GM12873 (cell line): ENCODE data around the gene GABRG3.

Experiments
- TF ChIP-seq, protein P1 (sequence below): IDR thresholded peaks from 2 replicates; pipeline ENCODE4 v1.5.1; 2012; ENCODE audit warnings: low read depth, mild to moderate bottlenecking, moderate library complexity, low read length, control low read depth; ENCODE audit not compliant: insufficient read depth; ENCODE audit errors: missing control alignments

GABRG3 gene

DNA sequence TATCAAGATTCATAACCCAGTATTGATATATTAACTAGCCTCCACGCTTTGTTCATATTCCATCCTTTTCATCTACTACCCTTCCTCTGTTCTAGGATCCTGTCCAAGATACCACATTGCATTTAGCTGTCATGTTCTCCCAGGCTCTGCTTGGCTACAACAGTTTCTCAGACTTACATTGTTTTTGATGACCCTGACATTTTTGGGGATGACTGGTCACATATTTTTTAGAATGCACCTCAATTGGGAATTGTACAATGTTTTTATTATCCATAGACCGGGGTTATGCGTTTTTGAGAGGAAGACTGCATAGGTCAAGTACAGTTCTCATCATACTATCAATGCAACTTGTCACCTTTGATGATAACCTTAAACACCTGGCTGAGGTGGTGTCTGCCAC lies 421.2 kb downstream of the GABRG3 start:
- TF ChIP-seq, protein P1, sequence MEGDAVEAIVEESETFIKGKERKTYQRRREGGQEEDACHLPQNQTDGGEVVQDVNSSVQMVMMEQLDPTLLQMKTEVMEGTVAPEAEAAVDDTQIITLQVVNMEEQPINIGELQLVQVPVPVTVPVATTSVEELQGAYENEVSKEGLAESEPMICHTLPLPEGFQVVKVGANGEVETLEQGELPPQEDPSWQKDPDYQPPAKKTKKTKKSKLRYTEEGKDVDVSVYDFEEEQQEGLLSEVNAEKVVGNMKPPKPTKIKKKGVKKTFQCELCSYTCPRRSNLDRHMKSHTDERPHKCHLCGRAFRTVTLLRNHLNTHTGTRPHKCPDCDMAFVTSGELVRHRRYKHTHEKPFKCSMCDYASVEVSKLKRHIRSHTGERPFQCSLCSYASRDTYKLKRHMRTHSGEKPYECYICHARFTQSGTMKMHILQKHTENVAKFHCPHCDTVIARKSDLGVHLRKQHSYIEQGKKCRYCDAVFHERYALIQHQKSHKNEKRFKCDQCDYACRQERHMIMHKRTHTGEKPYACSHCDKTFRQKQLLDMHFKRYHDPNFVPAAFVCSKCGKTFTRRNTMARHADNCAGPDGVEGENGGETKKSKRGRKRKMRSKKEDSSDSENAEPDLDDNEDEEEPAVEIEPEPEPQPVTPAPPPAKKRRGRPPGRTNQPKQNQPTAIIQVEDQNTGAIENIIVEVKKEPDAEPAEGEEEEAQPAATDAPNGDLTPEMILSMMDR, result no peak

DNA sequence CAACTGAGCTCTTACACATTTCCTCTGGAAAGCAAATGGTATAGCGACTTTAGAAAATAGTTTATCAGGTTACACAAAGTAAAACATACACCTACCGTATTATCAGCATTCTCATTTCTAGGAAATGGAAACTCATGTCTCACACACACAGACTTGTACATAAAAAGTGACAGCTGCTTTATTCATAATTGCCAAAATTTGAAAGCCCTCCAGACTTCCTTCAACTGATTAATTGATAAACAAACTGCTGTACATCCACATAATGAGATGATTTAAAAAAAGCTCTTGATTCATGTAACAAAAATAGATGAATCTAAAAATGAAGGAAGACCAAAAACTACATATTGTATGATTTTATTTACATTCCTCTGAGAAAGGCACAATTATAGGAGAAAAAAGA lies 425.5 kb downstream of the GABRG3 start:
- TF ChIP-seq, protein P1, result no peak

DNA sequence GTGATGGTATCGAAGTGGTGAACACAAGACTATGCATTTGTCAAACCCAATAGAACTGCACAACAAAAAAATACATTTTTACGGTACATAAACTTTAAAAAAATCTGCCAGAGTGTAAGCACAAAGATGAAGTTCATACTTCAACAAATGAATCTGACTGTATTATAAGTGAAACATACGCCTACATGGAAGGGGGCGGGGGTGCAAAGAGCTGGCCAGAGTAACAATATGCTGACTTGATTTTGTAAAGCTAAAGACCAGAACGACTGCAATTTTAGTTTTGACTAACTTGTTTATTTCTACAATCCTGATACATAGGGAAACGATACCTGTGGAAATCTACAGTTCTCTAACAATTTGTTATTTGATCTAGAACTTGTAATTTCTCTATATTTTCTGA lies 426.0 kb downstream of the GABRG3 start:
- TF ChIP-seq, protein P1, result no peak

DNA sequence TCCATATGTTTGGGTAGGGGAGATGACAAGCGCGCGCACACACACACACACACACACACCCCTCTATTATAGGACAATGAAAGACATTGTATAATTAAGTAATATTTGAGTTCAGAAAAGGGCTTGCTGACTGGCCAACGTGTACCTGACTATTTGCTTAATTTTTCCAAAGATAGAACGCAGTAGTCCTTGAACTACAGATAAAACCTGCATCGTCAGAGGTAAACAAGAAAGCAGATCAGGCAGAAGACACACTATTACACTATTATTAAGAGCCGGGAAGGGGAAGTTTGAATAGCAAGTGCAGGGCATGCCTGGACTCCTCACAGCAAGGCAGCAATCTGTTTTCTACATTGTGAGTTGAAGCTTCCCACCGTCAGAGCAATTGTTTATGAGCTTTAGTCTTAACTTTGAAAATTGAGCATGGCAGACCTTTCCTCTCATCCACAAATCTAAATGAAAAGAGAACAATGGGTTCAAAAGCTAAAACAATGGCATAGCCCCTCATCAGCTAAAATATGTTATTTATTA lies 427.7 kb downstream of the GABRG3 start:
- TF ChIP-seq, protein P1, result no peak

DNA sequence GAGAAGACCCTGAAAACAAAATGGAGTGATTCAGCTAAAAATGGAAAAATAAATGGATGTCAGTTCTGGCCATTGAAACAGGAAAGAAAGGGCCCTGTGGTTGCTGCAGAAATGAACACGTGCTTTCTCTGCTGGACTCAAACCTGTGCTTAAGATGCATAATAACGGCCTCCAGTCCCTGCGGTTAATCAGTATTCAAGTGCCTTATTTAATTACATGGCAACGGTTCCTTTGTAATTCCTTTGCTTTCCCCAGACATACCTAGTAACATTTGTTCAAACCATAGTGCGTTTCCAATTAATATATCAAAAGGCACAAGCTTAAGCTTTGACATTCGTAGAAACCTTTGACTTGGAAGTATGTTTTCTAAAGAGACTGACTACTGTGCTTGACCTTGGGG lies 428.3 kb downstream of the GABRG3 start:
- TF ChIP-seq, protein P1, result no peak

DNA sequence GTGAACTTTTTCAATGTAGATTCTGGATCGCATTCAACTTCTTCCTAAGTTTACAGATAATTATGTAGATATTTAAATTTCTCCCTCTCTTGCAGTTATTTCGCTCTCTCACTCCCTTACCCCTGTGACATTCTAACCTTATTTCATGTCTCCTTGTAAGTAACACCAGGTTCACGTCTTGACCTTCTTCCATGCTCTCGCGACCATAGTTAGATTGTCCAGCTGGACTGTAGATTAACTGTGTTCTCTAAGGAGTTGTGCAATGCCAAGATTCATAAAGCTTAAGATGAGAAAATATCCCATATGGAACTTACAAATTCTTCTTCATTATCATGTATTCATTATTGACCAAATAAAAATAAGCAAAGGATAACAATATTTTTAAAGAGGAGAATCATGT lies 430.5 kb downstream of the GABRG3 start:
- TF ChIP-seq, protein P1, result no peak

DNA sequence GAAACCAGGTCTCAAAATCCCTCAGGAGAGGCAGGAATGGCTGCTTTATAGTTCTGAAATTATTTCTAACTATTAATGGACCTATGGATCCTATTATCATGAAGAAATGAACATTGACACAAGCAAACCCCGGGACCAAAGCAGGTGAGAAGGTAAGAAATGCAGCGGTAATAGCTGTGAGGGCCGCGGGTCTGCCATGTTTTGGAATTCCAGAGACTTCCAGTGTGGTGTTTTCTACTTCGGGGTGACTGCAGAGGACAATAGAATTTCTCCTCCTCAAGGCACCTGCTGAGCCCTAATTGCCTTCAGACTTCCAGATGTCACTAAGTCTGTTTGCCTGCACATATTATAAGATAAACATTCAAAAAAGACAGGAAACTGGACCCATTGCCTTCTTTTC lies 437.4 kb downstream of the GABRG3 start:
- TF ChIP-seq, protein P1, result no peak
